ENCODE results near the gene STX3.
"Not testable (repeated sequence)": the region's sequence is repeated elsewhere in the genome, so short reads cannot be mapped to it uniquely, and the experiment has no call there.

Gene STX3

DNA sequence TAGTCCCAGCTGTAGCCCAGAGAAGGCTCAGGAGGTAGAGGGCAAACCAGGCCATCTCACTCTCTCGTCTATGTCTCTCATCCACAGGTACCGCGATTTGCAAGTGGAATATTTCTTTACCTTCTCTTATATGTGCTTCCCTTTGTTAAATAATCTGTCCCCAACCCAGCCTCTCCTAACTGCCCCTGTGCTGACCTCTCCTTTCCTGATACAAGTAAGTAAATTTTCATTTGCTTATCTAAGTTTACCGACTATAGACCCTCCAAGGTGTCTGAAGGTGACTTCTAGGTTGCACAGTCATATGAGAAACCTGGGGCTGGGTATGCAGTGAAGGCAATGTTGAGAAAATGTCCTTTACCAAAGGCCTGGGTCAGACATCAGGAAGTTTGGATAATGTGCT is 90.2 kb downstream of the STX3 start, which contains the start of gene CBLIF:
CBLIF (minus strand) TSS at position 101 of the 400 bp plus-strand sequence; CDS start at position 55, 46 bp downstream.
- H3K9ac ChIP-seq (ENCODE audit: insufficient read length) = no peak within 1 kb of the TSS
- no peak within 1 kb of the TSS for H3K4me3 ChIP-seq
- no peaks in the 10 kb centered on the region for H3K36me3 ChIP-seq (ENCODE audit: insufficient read depth, low read length)
- no peaks in the 10 kb centered on the region for H3K9me3 ChIP-seq (ENCODE audit: low read depth, low read length)
- no peak within 1 kb of the TSS for H3K27ac ChIP-seq
- TF ChIP-seq FOXP2 (optimal IDR thresholded peaks at IDR 0.05; ENCODE audit: control extremely low read depth, extremely low read length, insufficient read depth) (no peak), POLR2AphosphoS5 (IDR thresholded peaks at IDR 0.05; ENCODE audit: borderline replicate concordance, low read depth, low read length) (no peak), EZH2 (IDR thresholded peaks at IDR 0.05) (no peak)
- DNase-seq (ENCODE audit: low read depth, low spot score) = no peak

DNA sequence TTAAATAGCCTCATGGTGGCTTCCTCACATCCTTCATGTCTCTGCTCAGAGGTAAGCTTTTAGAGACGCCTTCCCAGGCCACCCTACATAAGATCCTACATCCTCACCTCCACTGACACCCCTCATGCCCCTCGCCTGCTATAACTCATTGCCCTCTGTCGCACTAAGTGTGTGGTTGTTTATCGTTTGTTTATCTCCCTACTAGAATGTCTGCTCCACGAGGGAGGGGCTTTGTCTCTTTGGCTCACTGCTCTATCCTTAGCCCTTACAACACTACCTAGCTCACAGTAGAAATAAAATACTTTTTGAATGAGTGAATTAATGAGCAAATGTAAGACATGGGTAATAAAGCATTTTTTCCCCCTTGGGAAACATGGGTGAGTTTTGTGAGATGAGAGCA is 91.4 kb downstream of the STX3 start:
- H3K9ac ChIP-seq (ENCODE audit: insufficient read length) = no peak overlapping the region
- no peaks in the 10 kb centered on the region for H3K36me3 ChIP-seq (ENCODE audit: insufficient read depth, low read length)
- no peaks in the 10 kb centered on the region for H3K9me3 ChIP-seq (ENCODE audit: low read depth, low read length)
- no peak overlapping the region for H3K4me3 ChIP-seq
- no peak for TF ChIP-seq POLR2AphosphoS5 (IDR thresholded peaks at IDR 0.05; ENCODE audit: borderline replicate concordance, low read depth, low read length)
- TF ChIP-seq EZH2 (IDR thresholded peaks at IDR 0.05) = no peak
- TF ChIP-seq FOXP2 (optimal IDR thresholded peaks at IDR 0.05; ENCODE audit: control extremely low read depth, extremely low read length, insufficient read depth) = no peak
- H3K27ac ChIP-seq = no peak overlapping the region
- no peak for DNase-seq (ENCODE audit: low read depth, low spot score)

DNA sequence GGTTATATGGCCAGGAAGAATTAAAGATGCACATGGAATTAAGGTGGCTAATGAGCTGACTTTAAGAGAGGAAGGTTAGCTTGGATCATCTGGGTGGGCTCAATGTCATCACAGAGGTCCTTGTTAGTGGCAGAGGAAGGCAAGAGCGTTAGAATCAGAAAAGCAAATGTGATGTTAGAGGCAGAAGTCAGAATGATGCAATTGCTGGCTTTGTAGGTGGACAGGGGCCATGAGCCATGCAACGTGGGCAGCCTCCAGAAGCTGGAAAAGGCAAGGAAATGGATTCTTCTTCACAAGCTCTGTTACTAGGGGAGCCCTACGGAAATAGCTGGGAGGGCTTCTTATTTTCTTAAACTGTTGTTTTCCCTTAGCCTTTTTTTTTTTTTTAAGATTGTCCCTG is 92.5 kb downstream of the STX3 start:
- no peaks in the 10 kb centered on the region for H3K36me3 ChIP-seq (ENCODE audit: insufficient read depth, low read length)
- no peak for DNase-seq (ENCODE audit: low read depth, low spot score)
- H3K9ac ChIP-seq (ENCODE audit: insufficient read length) = no peak overlapping the region
- H3K27ac ChIP-seq = no peak overlapping the region
- no peak for TF ChIP-seq FOXP2 (optimal IDR thresholded peaks at IDR 0.05; ENCODE audit: control extremely low read depth, extremely low read length, insufficient read depth)
- no peak for TF ChIP-seq EZH2 (IDR thresholded peaks at IDR 0.05)
- TF ChIP-seq POLR2AphosphoS5 (IDR thresholded peaks at IDR 0.05; ENCODE audit: borderline replicate concordance, low read depth, low read length) = no peak
- no peak overlapping the region for H3K4me3 ChIP-seq
- H3K9me3 ChIP-seq (ENCODE audit: low read depth, low read length) = no peaks in the 10 kb centered on the region

DNA sequence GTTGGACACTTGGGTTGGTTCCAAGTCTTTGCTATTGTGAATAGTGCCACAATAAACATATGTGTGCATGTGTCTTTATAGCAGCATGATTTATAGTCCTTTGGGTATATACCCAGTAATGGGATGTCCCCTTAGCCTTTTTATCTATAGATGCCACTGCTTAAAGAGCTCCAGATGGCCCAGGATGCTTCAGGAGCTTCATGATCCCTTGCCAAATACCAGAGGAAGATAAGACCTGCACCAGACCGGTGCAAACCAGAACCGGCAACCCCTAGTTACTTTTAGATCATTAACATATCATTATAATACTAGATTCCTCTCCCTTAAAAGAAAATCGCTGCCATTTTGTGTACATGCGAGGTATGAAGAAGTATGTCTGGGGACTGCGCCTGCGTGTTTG is 93.3 kb downstream of the STX3 start:
- not testable (repeated sequence) for DNase-seq (ENCODE audit: low read depth, low spot score); H3K4me3 ChIP-seq; H3K36me3 ChIP-seq (ENCODE audit: insufficient read depth, low read length); H3K9ac ChIP-seq (ENCODE audit: insufficient read length); H3K27ac ChIP-seq; H3K9me3 ChIP-seq (ENCODE audit: low read depth, low read length)

DNA sequence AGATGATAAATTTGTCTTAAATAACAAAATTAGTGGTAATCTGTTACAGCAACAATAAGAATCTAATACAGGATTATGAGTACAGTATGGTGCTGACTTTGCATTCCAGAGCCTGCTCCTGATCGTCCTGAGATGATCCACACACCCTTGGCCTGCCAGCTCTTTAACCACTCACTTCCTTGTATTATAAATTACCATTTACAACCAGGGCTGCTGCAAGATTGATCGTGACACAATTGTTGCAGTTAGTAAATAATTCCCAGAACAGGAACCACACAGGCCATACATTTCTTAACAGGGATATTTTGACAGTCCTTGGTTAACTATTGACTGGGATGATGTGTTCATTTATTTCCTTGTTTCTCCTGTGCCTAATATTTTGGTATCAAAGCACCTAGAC is 94.0 kb downstream of the STX3 start:
- Histone ChIP-seq H3K36me3 (ENCODE audit: insufficient read depth, low read length) (no peaks in the 10 kb centered on the region), H3K4me3 (no peak overlapping the region), H3K27ac (no peak overlapping the region), H3K9ac (ENCODE audit: insufficient read length) (no peak overlapping the region), H3K9me3 (ENCODE audit: low read depth, low read length) (no peaks in the 10 kb centered on the region)
- DNase-seq (ENCODE audit: low read depth, low spot score) = no peak
- TF ChIP-seq FOXP2 (optimal IDR thresholded peaks at IDR 0.05; ENCODE audit: control extremely low read depth, extremely low read length, insufficient read depth) (no peak), POLR2AphosphoS5 (IDR thresholded peaks at IDR 0.05; ENCODE audit: borderline replicate concordance, low read depth, low read length) (no peak), EZH2 (IDR thresholded peaks at IDR 0.05) (no peak)

DNA sequence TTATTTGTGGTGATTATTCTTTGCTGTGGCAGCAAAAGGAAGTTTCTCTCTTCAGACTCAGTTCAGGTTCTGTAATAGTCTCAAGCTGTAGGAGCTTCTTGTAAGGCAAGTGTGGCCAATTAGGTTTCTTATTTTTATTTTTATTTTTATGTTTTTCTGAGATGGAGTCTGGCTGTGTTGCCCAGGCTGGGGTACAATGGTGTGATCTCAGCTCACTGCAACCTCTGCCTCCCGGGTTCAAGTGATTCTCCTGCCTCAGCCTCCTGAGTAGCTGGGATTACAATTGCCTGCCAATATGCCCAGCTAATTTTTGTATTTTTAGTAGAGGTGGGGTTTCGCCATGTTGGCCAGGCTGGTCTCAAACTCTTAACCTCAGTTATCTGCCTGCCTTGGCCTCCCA is 94.4 kb downstream of the STX3 start:
- not testable (repeated sequence) for H3K9me3 ChIP-seq (ENCODE audit: low read depth, low read length); H3K9ac ChIP-seq (ENCODE audit: insufficient read length); H3K36me3 ChIP-seq (ENCODE audit: insufficient read depth, low read length); H3K4me3 ChIP-seq; H3K27ac ChIP-seq; DNase-seq (ENCODE audit: low read depth, low spot score)

DNA sequence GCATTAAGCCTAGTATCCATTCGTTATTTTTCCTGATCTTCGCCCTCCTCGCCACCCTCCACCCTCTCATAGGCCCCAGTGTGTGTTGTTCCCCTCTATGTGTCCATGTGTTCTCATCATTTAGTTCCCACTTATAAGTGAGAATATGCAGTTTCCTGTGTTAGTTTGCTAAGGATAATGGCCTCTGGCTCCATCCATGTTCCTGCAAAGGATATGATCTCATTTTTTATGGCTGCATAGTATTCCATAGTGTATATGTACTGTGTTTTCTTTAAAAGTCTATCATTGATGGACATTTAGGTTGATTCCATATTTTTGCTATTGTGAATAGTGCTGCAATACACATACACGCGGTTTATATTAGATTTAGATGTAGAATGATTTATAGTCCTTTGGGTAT is 96.2 kb downstream of the STX3 start:
- H3K9me3 ChIP-seq (ENCODE audit: low read depth, low read length); H3K4me3 ChIP-seq; H3K36me3 ChIP-seq (ENCODE audit: insufficient read depth, low read length); DNase-seq (ENCODE audit: low read depth, low spot score); H3K27ac ChIP-seq; H3K9ac ChIP-seq (ENCODE audit: insufficient read length): not testable (repeated sequence)

DNA sequence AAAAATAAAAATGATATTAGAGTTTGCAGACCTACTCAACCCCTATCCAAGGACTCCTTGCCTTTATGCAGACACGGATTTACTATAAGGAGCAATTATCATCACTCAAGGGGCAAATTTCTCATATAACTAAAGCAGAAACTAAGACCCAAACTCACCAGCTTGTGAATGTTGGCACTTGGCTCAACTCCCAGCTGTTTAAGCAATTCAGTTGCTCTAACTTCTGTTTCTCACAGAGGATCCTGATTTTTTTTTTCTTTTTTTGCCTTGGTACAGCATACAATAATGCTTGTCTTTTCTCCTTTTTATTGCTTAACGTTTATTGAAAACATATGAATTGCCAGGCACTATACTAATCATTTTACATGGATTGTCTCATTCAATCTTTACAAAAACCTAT is 99.7 kb downstream of the STX3 start:
- H3K9ac ChIP-seq (ENCODE audit: insufficient read length) = no peak overlapping the region
- DNase-seq (ENCODE audit: low read depth, low spot score) = no peak
- no peak overlapping the region for H3K4me3 ChIP-seq
- H3K36me3 ChIP-seq (ENCODE audit: insufficient read depth, low read length) = no peaks in the 10 kb centered on the region
- no peak for TF ChIP-seq FOXP2 (optimal IDR thresholded peaks at IDR 0.05; ENCODE audit: control extremely low read depth, extremely low read length, insufficient read depth)
- no peak for TF ChIP-seq POLR2AphosphoS5 (IDR thresholded peaks at IDR 0.05; ENCODE audit: borderline replicate concordance, low read depth, low read length)
- TF ChIP-seq EZH2 (IDR thresholded peaks at IDR 0.05) = no peak
- no peaks in the 10 kb centered on the region for H3K9me3 ChIP-seq (ENCODE audit: low read depth, low read length)
- no peak overlapping the region for H3K27ac ChIP-seq

Measured in SK-N-MC (cell line).